Type B pancreatic cell (in vitro differentiated cells): ENCODE measurements around the gene S100A7A. TPM values are rescaled to one million over a fixed set of nuclear protein-coding genes. Genes with fewer than 3 reads are reported as not detected.
"Not testable (repeated sequence)": the region's sequence is repeated elsewhere in the genome, so short reads cannot be mapped to it uniquely, and the experiment has no call there.

ENCODE experiments used
- DNase-seq: peaks from one replicate; pipeline ENCODE4 v3.0.0; 2021; ENCODE audit warnings: mixed read lengths; ENCODE audit not compliant: unreplicated experiment; ENCODE audit errors: extremely low spot score
- H3K27ac Mint-ChIP-seq: 2 replicates; pipeline ENCODE4 v1.8.0; 2021; ENCODE audit warnings: mild to moderate bottlenecking, mixed read lengths
- H3K27me3 Mint-ChIP-seq: 2 replicates; pipeline ENCODE4 v1.8.0; 2021; ENCODE audit warnings: mixed read lengths
- H3K36me3 Mint-ChIP-seq: 2 replicates; pipeline ENCODE4 v1.8.0; 2021; ENCODE audit warnings: mixed read lengths
- H3K4me1 Mint-ChIP-seq: one replicate; pipeline ENCODE4 v1.8.0; 2021; ENCODE audit warnings: mixed read lengths; ENCODE audit not compliant: unreplicated experiment
- H3K4me3 Mint-ChIP-seq: 2 replicates; pipeline ENCODE4 v1.8.0; 2021; ENCODE audit warnings: mild to moderate bottlenecking, mixed read lengths
- H3K9me3 Mint-ChIP-seq: 2 replicates; pipeline ENCODE4 v1.8.0; 2021; ENCODE audit warnings: mixed read lengths
- CTCF ChIP-seq: fragments of 200-600 bp; sonication (generic); conservative IDR thresholded peaks from 2 replicates; pipeline ENCODE4 v1.5.0; 2021; ENCODE audit warnings: antibody characterized with exemption, mild to moderate bottlenecking
- total RNA-seq: library from RNA; stranded (reverse); gene quantifications from 2 replicates; pipeline ENCODE4 v1.2.1, GENCODE V29; 2021; ENCODE audit warnings: low replicate concordance

S100A7A gene
- total RNA-seq, 1 donor from 2014 or later, result not detected

GRCh38 chr1:153439273-153439672 lies 23.0 kb downstream of the S100A7A start:
- H3K27me3 Mint-ChIP-seq, result peaks cover 10% of the 10 kb centered on the region

GRCh38 chr1:153441238-153441755 lies 25.0 kb downstream of the S100A7A start:
- no peaks in the 10 kb centered on the region for H3K9me3 Mint-ChIP-seq
- TF ChIP-seq CTCF, result no peak
- no peaks in the 10 kb centered on the region for H3K36me3 Mint-ChIP-seq
- H3K27ac Mint-ChIP-seq, result no peak overlapping the region
- H3K4me1 Mint-ChIP-seq, result no peaks in the 10 kb centered on the region
- H3K27me3 Mint-ChIP-seq, result peaks cover 20% of the 10 kb centered on the region
- no peak for DNase-seq
- no peak overlapping the region for H3K4me3 Mint-ChIP-seq

More at GRCh38 chr1:153439273-153439672, 23.0 kb downstream of the S100A7A start:
- DNase-seq, result no peak
- no peak overlapping the region for H3K27ac Mint-ChIP-seq
- no peak for TF ChIP-seq CTCF
- H3K36me3 Mint-ChIP-seq, result no peaks in the 10 kb centered on the region
- no peaks in the 10 kb centered on the region for H3K9me3 Mint-ChIP-seq
- H3K4me1 Mint-ChIP-seq, result no peaks in the 10 kb centered on the region
- no peak overlapping the region for H3K4me3 Mint-ChIP-seq

- no peak for TF ChIP-seq CTCF
- H3K9me3 Mint-ChIP-seq, result no peaks in the 10 kb centered on the region
- DNase-seq, result no peak
- H3K4me3 Mint-ChIP-seq, result no peak overlapping the region
- H3K27me3 Mint-ChIP-seq, result peaks cover 14% of the 10 kb centered on the region
- no peaks in the 10 kb centered on the region for H3K4me1 Mint-ChIP-seq
- no peak overlapping the region for H3K27ac Mint-ChIP-seq
- H3K36me3 Mint-ChIP-seq, result no peaks in the 10 kb centered on the region
Measured at GRCh38 chr1:153443486-153443885, 27.2 kb downstream of the S100A7A start.

- H3K36me3 Mint-ChIP-seq, result no peaks in the 10 kb centered on the region
- no peaks in the 10 kb centered on the region for H3K9me3 Mint-ChIP-seq
- peaks cover 14% of the 10 kb centered on the region for H3K27me3 Mint-ChIP-seq
- no peaks in the 10 kb centered on the region for H3K4me1 Mint-ChIP-seq
- no peak overlapping the region for H3K27ac Mint-ChIP-seq
- DNase-seq, result no peak
- TF ChIP-seq CTCF, result no peak
- no peak overlapping the region for H3K4me3 Mint-ChIP-seq
Measured at GRCh38 chr1:153444078-153444477, 27.8 kb downstream of the S100A7A start.

GRCh38 chr1:153447498-153448170 lies 31.3 kb downstream of the S100A7A start:
- Mint-ChIP-seq H3K27me3 (peaks cover 21% of the 10 kb centered on the region), H3K4me1 (no peaks in the 10 kb centered on the region), H3K27ac (no peak overlapping the region), H3K36me3 (no peaks in the 10 kb centered on the region), H3K4me3 (no peak overlapping the region), H3K9me3 (peaks cover 3% of the 10 kb centered on the region)
- DNase-seq, result no peak
- TF ChIP-seq CTCF, result no peak

GRCh38 chr1:153448851-153449250 lies 32.5 kb downstream of the S100A7A start:
- peaks cover 21% of the 10 kb centered on the region for H3K27me3 Mint-ChIP-seq
- H3K4me1 Mint-ChIP-seq, H3K27ac Mint-ChIP-seq, H3K36me3 Mint-ChIP-seq, H3K4me3 Mint-ChIP-seq, H3K9me3 Mint-ChIP-seq, DNase-seq: not testable (repeated sequence)
